ENCODE measurements around the gene PNKD.

- TF ChIP-seq POLR2A (IDR thresholded peaks at IDR 0.05; ENCODE audit: low read depth, low read length) (no peak), POLR2AphosphoS5 (IDR thresholded peaks at IDR 0.05; ENCODE audit: low read depth, low read length) (no peak), TAF1 (IDR thresholded peaks at IDR 0.05; ENCODE audit: low read depth, low read length) (no peak), SPI1 (IDR thresholded peaks at IDR 0.05; ENCODE audit: low read depth, low read length) (no peak), POU2F2 (IDR thresholded peaks at IDR 0.05; ENCODE audit: low read depth, low read length) (no peak)
These were observed 46.9 kb downstream of the PNKD start for GRCh38 chr2:218317303-218317630.

Measured in GM12891 (cell line).